Measurements from ENCODE around the gene MCC.

Gene MCC

GRCh38 chr5:113133211-113133975, 354.9 kb downstream of the MCC start:
- DNase-seq = no peak

DNA sequence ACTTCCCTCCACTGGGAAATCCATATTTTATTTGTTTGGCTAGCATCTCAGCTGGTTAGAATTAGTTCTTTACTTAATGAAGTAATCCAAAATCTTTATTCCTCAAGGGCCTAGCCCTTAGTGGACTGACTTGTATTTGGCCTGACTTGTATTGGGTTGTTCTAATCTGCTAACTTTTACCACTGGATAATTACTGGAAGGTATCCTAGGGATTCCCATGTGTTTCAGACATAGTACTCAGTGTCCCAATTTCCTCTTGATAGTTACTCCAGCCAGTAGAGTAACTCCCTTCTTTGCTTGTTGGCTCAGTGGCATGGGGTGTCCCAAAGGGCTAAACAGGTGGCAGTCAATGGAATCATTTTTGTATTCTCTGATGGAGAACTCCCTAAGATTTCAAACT, 355.7 kb downstream of the MCC start:
- no peak for DNase-seq

DNA sequence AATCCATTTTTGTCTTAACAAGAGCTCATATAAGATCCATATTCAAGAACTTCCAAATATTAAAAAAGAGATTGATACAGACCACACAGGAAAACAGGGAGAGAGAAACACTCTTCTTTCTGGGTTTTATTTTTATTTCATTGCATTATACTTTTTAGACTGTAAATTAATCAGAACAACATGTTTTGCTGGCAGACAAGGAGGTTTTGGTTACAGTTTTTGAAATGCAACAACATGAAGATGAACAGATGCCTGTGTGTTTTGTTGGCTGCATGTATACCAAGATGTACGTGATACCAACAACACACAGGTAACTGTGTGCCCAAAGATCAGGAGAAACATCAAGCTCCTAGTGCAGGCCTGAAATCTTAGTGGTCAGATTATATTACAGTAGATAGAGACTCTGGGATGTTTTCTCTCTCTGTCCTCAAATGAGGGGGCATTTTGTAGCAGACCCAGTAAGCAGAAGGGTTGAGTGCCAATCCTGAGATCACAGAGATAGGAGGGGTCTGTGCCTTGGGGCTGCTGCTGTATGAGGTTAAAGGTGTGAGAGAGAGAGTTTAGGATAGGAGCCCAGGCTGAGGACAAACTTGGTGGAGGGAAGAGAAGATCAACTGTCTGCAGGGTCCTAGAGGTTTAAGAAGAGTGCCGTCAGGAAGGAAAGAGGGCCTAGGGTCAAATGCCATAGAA, 359.5 kb downstream of the MCC start:
- no peak for DNase-seq

GRCh38 chr5:113128082-113128481, 360.2 kb downstream of the MCC start:
- no peak for DNase-seq

DNA sequence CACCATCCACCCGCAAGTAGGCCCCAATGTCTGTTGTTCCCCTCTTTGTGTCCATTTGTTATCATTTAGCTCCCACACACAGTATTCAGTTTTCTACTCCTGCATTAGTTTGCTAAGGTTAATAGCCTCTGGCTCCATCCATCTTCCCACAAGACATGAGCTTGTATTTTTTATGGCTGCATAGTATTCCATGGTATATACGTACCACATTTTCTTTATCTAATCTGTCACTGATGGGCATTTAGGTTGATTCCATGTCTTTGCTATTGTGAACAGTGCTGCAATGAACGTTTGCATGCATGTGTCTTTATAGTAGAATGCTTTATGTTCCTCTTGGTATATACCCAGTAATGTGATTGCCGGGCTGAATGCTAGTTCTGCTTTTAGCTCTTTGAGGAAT, 361.2 kb downstream of the MCC start:
- no peak for DNase-seq

DNA sequence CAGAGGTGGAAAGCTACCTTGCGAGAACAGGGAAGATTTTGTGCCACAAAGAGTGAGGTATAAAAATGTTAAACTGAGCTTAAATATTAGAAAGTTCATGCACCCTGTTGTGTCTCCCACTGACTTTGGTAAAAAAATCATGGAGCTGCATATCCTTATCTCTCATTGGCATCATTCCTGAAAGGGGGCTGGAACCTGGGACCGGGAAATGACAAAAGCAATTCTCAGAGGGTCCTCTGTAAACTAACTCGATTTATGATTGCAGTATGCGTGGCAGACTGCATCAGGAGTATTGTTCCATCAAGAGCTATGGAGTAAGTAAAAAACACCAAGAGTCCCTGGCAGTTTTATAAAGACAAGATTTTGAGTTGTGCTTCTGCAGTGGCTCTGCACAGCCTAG, 362.9 kb downstream of the MCC start:
- no peak for DNase-seq

GRCh38 chr5:113124914-113125313, 363.3 kb downstream of the MCC start:
- no peak for DNase-seq

DNA sequence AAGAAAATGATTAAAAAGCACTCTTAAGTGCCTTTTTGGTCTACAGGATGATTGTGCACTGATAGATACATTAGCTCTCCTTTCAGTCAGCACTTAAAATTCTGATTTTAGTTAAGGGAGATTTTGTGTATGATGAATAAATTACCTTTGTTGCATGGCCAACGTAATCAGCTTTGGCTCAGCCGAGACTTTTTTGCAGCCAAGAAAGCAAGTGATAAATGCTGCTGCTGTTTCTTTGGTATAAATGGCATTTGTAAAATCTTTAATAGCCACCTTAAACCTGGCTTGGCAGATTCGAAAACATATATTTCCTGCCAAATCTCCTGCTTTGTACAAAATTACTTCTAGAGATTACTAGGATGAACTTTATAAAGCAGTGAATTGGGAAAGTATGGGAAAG, 364.0 kb downstream of the MCC start:
- no peak for DNase-seq

DNA sequence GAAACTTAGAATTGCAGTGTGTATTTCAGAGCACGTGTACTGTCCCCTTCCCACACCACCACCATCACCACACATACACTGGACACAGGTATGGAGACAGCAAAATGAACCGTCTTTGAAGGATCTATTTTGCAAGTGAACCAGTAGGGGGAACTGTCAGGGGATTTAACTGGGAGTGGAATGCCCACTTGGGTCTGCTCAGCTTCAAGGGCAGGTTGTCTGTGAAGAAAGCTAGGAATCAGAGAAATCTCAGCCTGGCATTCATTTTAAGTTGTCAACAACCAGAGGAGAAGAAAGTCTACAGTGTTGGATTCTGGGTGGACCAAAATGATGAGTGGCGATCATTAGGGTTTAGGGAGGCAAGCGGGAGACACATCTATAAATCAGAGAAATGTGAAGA, 364.6 kb downstream of the MCC start:
- no peak for DNase-seq

DNA sequence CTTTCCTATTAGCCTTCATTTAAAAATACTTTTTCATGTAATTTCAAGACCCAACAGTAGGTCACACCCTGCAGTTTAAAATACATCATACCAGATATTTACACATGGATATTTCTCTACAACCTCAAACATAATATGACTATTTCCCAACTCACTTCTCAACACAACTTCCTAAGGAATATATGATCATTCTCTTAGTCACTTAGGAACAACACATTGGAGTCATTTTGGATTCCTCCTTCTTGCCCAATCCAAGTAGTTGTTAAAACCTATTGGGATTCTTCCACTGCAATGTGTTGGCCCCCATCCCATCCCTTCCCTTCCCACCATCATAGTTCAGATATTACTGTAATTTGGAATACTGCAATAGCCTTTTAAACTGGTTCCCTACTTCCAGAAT, 366.2 kb downstream of the MCC start:
- DNase-seq = peak; percentile 94

DNA sequence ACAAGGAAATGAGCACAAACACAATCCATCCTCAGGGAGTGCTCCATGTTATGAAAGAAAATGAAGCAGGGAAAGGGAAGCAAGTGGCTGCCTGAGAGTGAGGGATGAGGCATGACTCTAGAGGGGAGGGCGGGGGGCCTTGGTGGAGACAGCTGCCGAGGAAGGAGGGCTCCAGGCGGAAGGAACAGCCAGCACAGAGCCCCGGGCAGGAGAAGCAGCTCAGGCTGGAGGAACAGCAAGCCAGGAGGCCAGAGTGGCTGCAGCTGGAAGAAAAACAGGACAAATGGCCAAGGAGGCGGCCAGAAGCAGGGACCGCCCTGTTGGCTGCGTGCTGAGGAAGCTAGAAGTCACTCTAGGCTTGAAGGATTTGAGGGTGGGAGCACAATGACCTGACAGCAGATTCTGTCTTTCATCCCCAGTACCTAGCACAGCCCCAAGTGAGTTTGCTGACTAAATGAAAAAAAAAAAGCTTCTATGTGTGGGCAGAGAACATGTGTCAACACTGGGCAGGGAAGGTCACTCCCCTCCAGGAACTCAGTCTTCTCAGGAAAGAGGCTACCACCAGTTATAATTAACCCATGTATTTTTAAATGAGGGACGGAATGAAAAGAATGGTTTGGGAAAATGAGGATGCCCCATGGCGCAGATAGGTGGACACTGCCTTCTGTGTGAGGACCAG, 368.9 kb downstream of the MCC start:
- no peak for DNase-seq

DNA sequence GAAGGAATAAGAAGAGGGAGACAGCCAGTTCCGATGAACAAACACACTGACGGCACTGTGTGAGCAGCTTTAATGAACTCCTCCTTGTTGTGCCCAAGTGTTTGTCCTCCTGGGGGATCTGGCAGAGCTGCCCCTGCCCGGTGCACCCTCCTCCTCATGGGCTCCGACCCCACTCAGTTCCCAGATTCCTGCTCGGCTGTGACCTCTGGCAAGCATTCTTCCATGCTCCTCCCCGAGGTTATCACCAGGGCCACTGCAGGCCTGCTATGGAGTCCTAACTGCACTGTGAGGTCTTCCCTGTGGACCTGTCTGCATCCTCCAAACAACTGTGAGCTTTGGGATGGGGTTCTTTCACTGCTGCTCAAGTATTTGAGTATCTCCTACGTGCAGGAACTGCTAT, 369.5 kb downstream of the MCC start:
- no peak for DNase-seq

GRCh38 chr5:113118298-113118697, 370.0 kb downstream of the MCC start:
- no peak for DNase-seq

- DNase-seq = no peak
Measured at GRCh38 chr5:113117543-113118115, 370.6 kb downstream of the MCC start.

- no peak for DNase-seq
Measured at GRCh38 chr5:113115956-113116355, 372.3 kb downstream of the MCC start.

- DNase-seq = no peak
Measured at GRCh38 chr5:113115061-113115460, 373.2 kb downstream of the MCC start.

DNA sequence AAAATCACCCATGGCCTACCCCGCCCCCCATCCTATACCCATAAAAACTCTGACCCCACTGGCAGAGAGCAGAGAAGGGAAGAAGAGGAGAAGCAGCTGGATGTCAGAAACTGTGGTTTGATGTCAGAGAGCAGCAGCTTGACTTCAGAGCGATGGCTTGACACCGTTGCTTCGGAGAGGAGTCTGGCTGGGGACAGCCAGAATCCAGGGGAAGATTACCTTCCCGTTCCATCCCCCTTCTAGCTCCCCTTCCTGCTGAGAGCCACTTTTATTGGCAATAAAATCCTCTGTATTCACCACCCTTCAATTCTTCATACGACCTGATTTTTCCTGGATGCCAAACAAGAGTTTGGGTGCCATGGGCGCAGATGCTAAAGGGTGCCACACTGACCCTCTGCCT, 373.7 kb downstream of the MCC start:
- DNase-seq = no peak

DNA sequence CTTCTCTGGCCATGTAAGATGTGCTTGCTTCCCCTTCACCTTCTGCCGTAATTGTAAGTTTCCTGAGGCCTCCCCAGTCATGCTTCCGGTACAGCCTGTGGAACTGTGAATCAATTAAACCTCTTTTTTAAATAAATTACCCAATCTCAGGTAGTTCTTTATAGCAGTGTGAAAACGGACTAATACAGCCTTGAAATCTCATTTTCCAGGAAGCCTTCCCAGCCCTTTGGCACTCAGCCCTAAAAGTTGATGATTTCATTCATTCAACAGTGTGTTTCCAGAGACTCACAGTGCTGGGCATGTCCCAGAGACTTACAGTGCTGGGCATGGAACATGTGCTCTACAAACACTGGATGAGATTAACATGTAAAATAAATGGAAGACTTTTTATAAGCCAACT, 375.8 kb downstream of the MCC start:
- DNase-seq = peak; percentile 50

GRCh38 chr5:113110117-113110516, 378.1 kb downstream of the MCC start:
- no peak for DNase-seq

DNA sequence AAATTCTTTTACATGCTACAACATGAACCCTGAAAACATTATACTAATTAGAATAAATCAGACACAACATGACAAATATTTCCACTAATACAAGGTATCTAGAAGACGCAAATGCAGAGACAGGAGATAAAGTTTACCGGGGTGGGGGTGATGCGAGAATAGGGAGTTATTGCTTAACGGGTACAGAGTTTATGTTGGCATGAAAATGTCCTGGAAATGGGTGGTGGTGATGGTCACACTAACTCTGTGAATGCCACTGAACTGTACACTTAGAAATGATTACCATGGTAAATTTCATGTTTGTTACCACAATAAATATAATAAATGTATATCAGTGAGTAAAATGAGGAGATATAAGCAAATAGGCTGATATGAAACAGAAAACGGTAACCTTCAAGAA, 378.9 kb downstream of the MCC start:
- DNase-seq = no peak

DNA sequence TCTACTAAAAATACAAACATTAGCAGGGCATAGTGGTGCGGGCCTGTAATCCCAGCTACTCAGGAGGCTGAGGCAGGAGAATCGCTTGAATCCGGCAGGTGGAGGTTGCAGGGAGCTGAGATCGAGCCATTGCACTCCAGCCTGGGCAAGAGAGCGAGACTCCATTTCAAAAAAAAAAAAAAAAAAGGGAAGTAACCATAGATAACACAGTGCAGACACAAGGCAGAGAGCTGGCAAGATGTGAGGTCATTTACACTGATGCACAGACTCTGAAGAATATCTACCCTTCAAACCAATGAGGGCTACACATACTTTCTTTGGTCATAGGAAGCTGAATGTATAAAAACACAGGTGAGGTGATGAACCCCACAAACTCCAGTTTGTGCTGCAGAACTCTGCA, 379.8 kb downstream of the MCC start:
- no peak for DNase-seq

DNA sequence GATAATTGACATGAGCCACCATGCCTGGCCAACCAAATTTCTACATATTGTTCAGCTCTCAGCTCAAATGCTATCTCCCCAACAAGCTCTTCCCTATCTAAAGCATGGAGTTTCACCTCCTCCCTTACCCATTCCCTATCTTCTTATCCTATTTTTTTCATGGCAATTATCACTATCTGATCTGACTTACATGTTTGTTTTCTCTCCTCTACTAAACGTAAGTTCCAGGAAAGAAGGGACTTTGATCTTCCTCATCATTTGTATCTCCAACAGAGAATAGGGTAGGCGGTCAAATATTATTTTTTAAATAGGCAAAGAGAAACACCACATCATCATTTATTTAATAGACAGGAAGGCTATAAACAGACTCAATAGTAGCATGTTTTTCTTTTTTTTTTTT, 381.4 kb downstream of the MCC start:
- DNase-seq = no peak

DNA sequence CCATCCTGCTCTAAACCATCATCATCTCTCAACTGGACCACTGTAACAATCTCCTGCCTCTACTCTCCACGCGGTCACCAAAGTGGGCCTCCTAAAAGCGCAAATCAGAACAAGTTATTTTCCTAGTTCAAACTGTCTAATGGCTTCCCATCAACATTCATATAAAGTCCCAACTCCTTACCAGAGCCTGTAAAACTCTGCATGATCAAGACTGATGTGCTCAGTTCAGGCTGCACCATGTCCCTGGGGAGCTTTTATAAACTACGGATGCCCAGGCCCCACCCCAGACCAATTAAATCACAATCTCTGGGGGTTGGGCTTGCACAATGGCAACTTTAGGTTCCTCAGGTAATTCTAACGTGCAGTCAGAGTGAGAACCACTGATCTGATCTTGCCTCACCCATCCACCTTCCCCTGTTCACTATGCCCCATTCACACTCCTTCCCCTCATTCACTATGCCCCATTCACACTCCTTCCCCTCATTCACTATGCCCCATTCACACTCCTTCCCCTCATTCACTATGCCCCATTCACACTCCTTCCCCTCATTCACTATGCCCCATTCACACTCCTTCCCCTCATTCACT, 382.5 kb downstream of the MCC start:
- DNase-seq = no peak

Measured in fibroblast of skin of abdomen (primary cell).